Endothelial cell of umbilical vein (primary cell): Measurements from ENCODE around the gene CPA2. TPM values are rescaled to one million over a fixed set of nuclear protein-coding genes. Genes with fewer than 3 reads are reported as not detected.

ENCODE experiments used
- BruUV-seq: library from RNA; stranded (reverse); fragments of 400-500 nt; replicated peaks from 2 replicates; lab custom pipeline; 2021; lab: Mats Ljungman, UMichigan
- CTCF ChIA-PET: fragments of 300-600, 350-600 bp; sonication (Branson Sonifier 250); formaldehyde crosslinking; loops from one replicate; lab custom pipeline; 2021; ENCODE audit warnings: antibody characterized with exemption, inconsistent platforms; lab: Charles Lee
- POLR2A ChIA-PET: fragments of 300-600, 350-600 bp; sonication (Branson Sonifier 250); formaldehyde crosslinking; loops from one replicate; lab custom pipeline; 2021; ENCODE audit warnings: antibody characterized with exemption, inconsistent platforms; lab: Charles Lee
- DNase-seq: peaks from one replicate; pipeline ENCODE4 v3.0.0-alpha.2; 2011; ENCODE audit warnings: low read depth, low spot score
- FAIRE-seq: peaks from 2 replicates; lab custom pipeline; 2011; peaks lifted over from hg19 to GRCh38; lab: Jason Lieb, UNC
- H2AFZ ChIP-seq: 2 replicates; pipeline ENCODE4 v1.6.0; 2012; ENCODE audit warnings: low read depth, low read length, control low read depth, inconsistent platforms
- H3K27ac ChIP-seq: 2 replicates; pipeline ENCODE4 v1.5.1; 2011; ENCODE audit warnings: low read depth, mild to moderate bottlenecking, control low read depth, low read length, moderate library complexity; ENCODE audit not compliant: insufficient read depth
- H3K27me3 ChIP-seq, 2 experiments: 2 replicates each; pipeline versions ENCODE4 v1.6.0 to v1.6.1; 2011; ENCODE audit warnings: low read length in 2 of 2, mixed read lengths in 1 of 2; ENCODE audit not compliant: control insufficient read depth in 2 of 2, insufficient read depth in 2 of 2
- H3K36me3 ChIP-seq, 2 experiments: 2 replicates in 1 of 2; 3 replicates in 1 of 2; pipeline ENCODE4 v1.5.1; 2011; ENCODE audit warnings: low read length in 2 of 2, mild to moderate bottlenecking in 1 of 2, moderate library complexity in 1 of 2; ENCODE audit not compliant: control insufficient read depth in 2 of 2, insufficient read depth in 2 of 2; ENCODE audit errors: extremely low read depth in 1 of 2
- H3K4me1 ChIP-seq: 3 replicates; pipeline ENCODE4 v1.5.1; 2011; ENCODE audit warnings: mild to moderate bottlenecking, low read length; ENCODE audit not compliant: control insufficient read depth, insufficient read depth; ENCODE audit errors: extremely low read depth
- H3K4me2 ChIP-seq: 2 replicates; pipeline ENCODE4 v1.6.1; 2011; ENCODE audit warnings: low read length, control low read depth, mixed read lengths; ENCODE audit not compliant: insufficient read depth
- H3K4me3 ChIP-seq, 3 experiments: fragments of 200-600 bp in 1 of 3; sonication (generic), shearing (Covaris generic) in 1 of 3; replicated peaks in 1 of 3; 2 replicates each; pipeline ENCODE4 v1.5.1; 2011 to 2016; ENCODE audit warnings: control low read depth in 3 of 3, low read length in 3 of 3, mild to moderate bottlenecking in 2 of 3, inconsistent platforms in 1 of 3, low read depth in 1 of 3, moderate library complexity in 1 of 3; ENCODE audit not compliant: insufficient read depth in 1 of 3
- H3K79me2 ChIP-seq: 2 replicates; pipeline ENCODE4 v1.6.0; 2012; ENCODE audit warnings: low read length, inconsistent platforms; ENCODE audit not compliant: control insufficient read depth, insufficient read depth
- H3K9ac ChIP-seq: replicated peaks from 2 replicates; pipeline ENCODE3; 2011; ENCODE audit warnings: low read length, control low read depth; ENCODE audit not compliant: insufficient read depth; ENCODE audit errors: extremely low read depth
- H3K9me1 ChIP-seq: replicated peaks from 3 replicates; pipeline ENCODE4 v1.6.0; 2011; ENCODE audit warnings: mild to moderate bottlenecking, low read length; ENCODE audit not compliant: control insufficient read depth, insufficient read depth; ENCODE audit errors: extremely low read depth
- H3K9me3 ChIP-seq: replicated peaks from 2 replicates; pipeline ENCODE4 v1.5.1; 2012; ENCODE audit warnings: low read length, inconsistent platforms; ENCODE audit not compliant: control insufficient read depth, insufficient read depth
- H4K20me1 ChIP-seq: replicated peaks from 2 replicates; pipeline ENCODE3; 2011; ENCODE audit warnings: mild to moderate bottlenecking, low read length; ENCODE audit not compliant: control insufficient read depth, insufficient read depth; ENCODE audit errors: extremely low read depth
- EZH2 ChIP-seq: IDR thresholded peaks from 2 replicates; pipeline ENCODE4 v1.6.1; 2012; ENCODE audit warnings: borderline replicate concordance, low read depth, mild to moderate bottlenecking, moderate library complexity, low read length, inconsistent platforms; ENCODE audit not compliant: severe bottlenecking
- FOS ChIP-seq: IDR thresholded peaks from 2 replicates; pipeline ENCODE4 v1.6.1; 2011; ENCODE audit warnings: mild to moderate bottlenecking, low read length, moderate library complexity, borderline replicate concordance; ENCODE audit not compliant: insufficient read depth
- GATA2 ChIP-seq: IDR thresholded peaks from 2 replicates; pipeline ENCODE4 v1.7.0; 2011; ENCODE audit warnings: low read depth, mild to moderate bottlenecking, moderate library complexity, mixed read lengths, low read length; ENCODE audit not compliant: insufficient read length, insufficient read depth
- POLR2A ChIP-seq: IDR thresholded peaks from 2 replicates; pipeline ENCODE4 v1.6.1; 2012; ENCODE audit warnings: low read depth, mild to moderate bottlenecking, control low read depth, low read length
- POLR2AphosphoS5 ChIP-seq: IDR thresholded peaks from 2 replicates; pipeline ENCODE4 v1.6.1; 2012; ENCODE audit warnings: low read depth, mild to moderate bottlenecking, control low read depth, low read length, moderate library complexity; ENCODE audit not compliant: insufficient read depth
- dilution Hi-C: fragments of 300-500 bp; cut with MboI; formaldehyde crosslinking; loops from one replicate; pipeline ENCODE4 v1.15.0; 2019; ENCODE audit warnings: low sequenced_read_pairs; ENCODE audit not compliant: extremely low pct_ligation_motif_present
- intact Hi-C: fragments of 100-400 bp; cut with micrococcal nuclease; formaldehyde crosslinking; loops from one replicate; pipeline ENCODE4 v1.10.0; 2022
- polyA plus RNA-seq, 4 experiments: library from polyadenylated mRNA; depleted of rRNA in 3 of 4; stranded (reverse) in 3 of 4; unstranded in 1 of 4; fragments of >200 nt; gene quantifications; 2 replicates each; pipeline versions ENCODE4 v1.2.1 to v1.2.3, GENCODE V29; 2011 to 2012; ENCODE audit warnings: missing spikeins in 1 of 4
- total RNA-seq: library from RNA; stranded (reverse); gene quantifications from 2 replicates; pipeline ENCODE4 v1.2.3, GENCODE V29; 2021
- TF ChIP-seq, protein P1 (sequence below), 2 donors: IDR thresholded peaks; 1 replicate in 1 of 2; 2 replicates in 1 of 2; pipeline ENCODE4 v1.5.1; 2011; ENCODE audit warnings: low read length in 2 of 2, mild to moderate bottlenecking in 2 of 2, moderate library complexity in 2 of 2, control low read depth in 1 of 2, inconsistent platforms in 1 of 2, low read depth in 1 of 2; ENCODE audit not compliant: insufficient read depth in 1 of 2; ENCODE audit errors: extremely low read depth in 1 of 2

The CPA2 gene
- total and polyA plus RNA-seq, 2 donors (not counting 3 experiments of a cell fraction or from before 2014, with no cell fraction given), result not detected

DNA sequence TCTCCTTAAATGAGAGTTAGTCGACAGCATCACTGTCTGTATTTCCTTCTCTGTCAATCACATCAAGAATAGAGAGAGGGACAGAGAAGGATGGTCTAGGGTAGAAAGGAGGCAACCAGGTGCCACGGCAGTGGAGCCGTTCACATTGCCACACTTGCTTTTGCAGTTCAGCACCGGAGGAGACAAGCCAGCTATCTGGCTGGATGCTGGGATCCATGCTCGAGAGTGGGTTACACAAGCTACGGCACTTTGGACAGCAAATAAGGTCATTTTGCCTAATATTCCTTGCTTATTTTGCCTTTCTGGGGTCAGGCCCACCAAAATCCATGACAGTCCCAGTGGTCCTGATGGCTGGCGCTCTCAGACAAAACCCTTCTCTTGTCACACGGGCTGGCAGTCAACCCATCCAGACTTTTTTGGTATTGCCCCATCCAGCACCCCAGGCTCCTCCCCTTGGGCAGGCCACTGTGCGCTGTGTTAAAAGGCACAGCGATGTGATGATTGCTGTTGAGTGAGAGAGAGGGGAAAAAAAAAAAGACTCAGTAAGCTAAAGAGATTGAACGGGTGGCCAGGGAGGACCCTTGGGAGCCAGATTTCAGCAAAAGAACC is 8.4 kb downstream of the CPA2 start:
- POLR2A ChIA-PET, result no interaction called here
- no TSS peak for BruUV-seq

More for the DNA sequence above, 8.4 kb downstream of the CPA2 start:
- Histone ChIP-seq H4K20me1 (no peaks in the 10 kb centered on the region), H3K36me3 (no peaks in the 10 kb centered on the region), H3K27ac (no peak overlapping the region), H3K4me1 (peaks cover 2% of the 10 kb centered on the region), H3K79me2 (no peaks in the 10 kb centered on the region), H3K4me2 (no peak overlapping the region), H3K27me3 (peaks cover 5 to 28% of the 10 kb centered on the region in 2 experiments), H3K9me1 (no peaks in the 10 kb centered on the region), H2AFZ (no peak overlapping the region), H3K4me3 (no peak overlapping the region), H3K9me3 (no peaks in the 10 kb centered on the region), H3K9ac (no peak overlapping the region)
- DNase-seq (no peak), FAIRE-seq (no peak)
- intact Hi-C loops (no loop called here), dilution Hi-C loops (no loop called here)
- TF ChIP-seq, protein P1, sequence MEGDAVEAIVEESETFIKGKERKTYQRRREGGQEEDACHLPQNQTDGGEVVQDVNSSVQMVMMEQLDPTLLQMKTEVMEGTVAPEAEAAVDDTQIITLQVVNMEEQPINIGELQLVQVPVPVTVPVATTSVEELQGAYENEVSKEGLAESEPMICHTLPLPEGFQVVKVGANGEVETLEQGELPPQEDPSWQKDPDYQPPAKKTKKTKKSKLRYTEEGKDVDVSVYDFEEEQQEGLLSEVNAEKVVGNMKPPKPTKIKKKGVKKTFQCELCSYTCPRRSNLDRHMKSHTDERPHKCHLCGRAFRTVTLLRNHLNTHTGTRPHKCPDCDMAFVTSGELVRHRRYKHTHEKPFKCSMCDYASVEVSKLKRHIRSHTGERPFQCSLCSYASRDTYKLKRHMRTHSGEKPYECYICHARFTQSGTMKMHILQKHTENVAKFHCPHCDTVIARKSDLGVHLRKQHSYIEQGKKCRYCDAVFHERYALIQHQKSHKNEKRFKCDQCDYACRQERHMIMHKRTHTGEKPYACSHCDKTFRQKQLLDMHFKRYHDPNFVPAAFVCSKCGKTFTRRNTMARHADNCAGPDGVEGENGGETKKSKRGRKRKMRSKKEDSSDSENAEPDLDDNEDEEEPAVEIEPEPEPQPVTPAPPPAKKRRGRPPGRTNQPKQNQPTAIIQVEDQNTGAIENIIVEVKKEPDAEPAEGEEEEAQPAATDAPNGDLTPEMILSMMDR (IDR thresholded peaks at IDR 0.05; ENCODE audit: extremely low read depth in 1 of 2, insufficient read depth in 1 of 2, low read depth in 1 of 2, low read length in 2 of 2), result no peak
- TF ChIP-seq POLR2AphosphoS5 (no peak), POLR2A (no peak), EZH2 (no peak), FOS (no peak), GATA2 (no peak)
- CTCF ChIA-PET, result interaction anchor here (1.6 kb wide), 1 partner anchor 49 kb away, joined by 4 read pairs; no protein-coding TSS in a partner anchor
